LoVo (cell line): ENCODE results near the gene PRRT4.

Experiments used
- DNase-seq: peaks from one replicate; pipeline ENCODE4 v3.0.0-alpha.2; 2016; ENCODE audit warnings: low spot score

PRRT4 gene

DNA sequence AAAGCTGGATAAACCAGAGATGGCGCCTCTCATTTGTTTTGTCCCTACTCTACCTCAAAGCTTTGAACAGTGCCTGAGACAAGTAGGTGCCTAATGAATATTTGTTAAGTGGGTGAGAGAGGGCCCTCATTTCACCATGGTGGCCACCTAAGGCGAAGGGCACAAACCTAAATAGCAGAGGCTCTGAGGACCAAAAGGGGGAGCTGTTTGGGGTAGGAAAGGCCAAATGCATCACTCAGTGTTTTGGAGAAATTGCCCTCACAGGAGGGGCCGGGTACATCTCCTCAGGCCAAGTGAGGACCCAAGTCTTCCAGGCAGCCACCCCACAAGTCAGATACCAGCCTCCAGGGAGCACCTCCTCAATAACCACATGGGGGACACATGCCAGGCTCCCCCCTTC lies 34.3 kb upstream of the PRRT4 start:
- no peak for DNase-seq

GRCh38 chr7:128394904-128395496 lies 33.5 kb upstream of the PRRT4 start:
- DNase-seq = no peak

DNA sequence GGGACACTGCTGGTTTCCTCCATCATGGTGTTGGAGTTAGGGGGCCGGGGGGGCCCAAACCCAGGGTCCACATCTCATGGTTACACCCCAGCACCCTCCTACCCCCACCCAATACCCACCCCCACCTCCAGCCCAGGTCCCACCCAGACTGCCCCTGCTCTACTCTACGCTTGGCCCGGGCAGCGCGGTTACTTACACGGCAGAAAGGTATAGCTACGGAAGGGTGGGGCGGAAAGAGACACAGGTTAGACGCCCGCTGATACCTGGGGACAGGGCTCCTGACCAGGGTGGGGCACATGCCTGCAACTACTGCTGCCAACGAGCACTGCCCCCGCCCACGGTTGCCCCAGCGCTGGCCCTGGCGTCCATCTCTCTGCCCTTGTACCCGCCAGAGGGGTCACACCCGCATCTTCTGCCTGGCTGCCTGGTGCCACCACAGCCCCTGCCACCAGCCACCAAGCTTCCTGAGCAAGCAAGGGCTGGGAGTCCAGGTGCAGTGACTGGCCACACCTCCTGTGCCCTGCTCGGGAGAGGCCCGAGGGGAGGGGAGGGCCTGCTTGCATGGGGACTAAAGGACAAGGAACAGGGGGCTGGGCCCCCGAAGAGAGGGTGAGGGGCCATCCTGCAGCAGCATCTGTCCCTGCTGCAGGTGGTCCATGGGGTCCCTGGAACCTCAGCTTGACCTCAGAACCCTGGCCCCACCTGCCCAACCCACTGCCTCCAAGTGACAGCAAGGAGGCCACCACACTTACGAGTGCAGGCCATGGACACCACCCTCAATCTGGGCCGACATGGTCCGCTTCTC lies 32.2 kb upstream of the PRRT4 start:
- DNase-seq = no peak

GRCh38 chr7:128392446-128393327 lies 31.2 kb upstream of the PRRT4 start:
- no peak for DNase-seq

- DNase-seq = no peak
These were observed 30.3 kb upstream of the PRRT4 start for GRCh38 chr7:128391805-128392204.

DNA sequence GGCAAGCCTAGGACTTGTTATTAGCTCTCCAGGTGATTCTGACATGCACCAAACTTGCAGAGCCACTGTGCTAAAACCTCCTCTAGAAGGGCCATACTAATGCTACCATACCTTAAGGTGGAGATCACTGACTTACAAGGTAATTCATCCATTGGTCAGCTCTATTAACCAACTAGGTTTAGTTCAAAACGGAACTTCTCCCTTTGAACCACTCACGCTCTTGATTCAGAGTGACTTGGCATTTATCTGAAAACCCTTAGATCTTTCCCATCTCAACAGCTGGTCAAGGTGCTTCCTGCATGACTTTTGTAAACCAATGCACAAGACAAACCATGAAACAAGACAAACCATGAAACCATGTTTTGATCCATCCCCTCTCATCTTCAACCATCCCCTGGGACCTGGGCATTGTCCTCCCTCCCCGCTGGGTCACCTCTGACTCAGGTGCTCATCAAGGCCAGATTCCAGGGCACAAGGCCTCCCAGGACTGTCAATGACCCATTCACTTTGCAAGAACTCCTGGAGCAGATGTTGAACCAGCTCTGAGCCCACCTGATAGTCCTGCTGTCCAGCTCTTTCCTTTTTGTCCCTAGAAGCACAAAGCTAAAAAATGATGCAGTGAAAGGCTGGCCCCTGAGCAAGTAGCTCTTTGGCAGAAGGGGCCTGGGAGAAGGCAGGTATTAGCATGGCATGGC lies 29.5 kb upstream of the PRRT4 start:
- no peak for DNase-seq

DNA sequence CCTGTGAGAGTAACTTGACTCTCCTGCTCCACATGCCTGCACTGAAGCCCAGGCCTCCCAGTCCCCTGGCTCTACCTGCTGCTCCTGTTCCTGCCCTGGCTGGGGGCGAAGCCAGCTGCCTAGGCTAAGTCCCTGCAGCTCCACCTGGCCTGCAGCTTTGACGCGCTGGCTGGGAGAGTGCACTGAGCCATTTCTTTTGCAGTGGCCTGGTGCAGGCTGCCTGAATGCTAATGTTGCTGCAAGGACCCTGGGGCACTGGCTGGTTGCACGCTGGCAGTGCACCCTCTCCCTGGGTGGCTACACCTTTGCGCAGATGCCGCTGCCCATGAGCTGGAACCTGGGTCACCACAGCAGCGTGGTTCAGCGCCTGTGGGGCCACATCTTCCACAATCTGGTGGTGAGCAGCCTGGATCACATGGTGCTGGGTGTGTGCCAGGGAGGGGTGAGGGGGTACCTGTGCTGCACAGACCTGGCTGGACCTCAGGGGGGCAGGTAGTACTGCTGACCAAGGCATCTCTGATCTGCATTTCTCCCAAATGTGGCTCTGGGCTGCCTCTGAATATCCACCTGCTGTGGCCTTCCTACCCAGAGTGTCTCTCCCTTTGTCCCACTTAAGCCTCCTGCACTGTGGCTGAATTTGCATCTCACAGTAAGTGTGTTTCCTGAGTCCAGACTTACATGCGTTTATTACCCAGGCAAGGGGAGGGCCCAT lies 28.3 kb upstream of the PRRT4 start:
- no peak for DNase-seq

GRCh38 chr7:128389085-128389617 lies 27.7 kb upstream of the PRRT4 start:
- DNase-seq = no peak

DNA sequence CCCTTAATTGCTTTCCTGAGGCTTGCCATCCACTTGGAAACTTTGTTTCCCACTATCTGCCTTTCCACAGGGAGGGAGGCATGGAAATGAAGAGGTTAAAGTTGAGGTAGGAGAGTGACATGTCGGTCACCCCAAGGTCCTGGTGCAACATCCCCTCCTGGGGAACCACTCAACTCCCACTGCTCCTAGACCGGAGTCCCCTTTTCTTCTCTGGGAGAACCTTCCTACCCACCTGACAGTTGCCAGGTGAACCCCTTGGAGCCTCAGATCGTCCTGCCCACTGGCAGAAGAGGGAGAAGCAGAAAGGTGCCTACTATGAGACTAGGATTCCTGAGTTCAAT lies 26.6 kb upstream of the PRRT4 start:
- DNase-seq = no peak

GRCh38 chr7:128387216-128388144 lies 26.0 kb upstream of the PRRT4 start:
- peak; percentile 71 for DNase-seq

DNA sequence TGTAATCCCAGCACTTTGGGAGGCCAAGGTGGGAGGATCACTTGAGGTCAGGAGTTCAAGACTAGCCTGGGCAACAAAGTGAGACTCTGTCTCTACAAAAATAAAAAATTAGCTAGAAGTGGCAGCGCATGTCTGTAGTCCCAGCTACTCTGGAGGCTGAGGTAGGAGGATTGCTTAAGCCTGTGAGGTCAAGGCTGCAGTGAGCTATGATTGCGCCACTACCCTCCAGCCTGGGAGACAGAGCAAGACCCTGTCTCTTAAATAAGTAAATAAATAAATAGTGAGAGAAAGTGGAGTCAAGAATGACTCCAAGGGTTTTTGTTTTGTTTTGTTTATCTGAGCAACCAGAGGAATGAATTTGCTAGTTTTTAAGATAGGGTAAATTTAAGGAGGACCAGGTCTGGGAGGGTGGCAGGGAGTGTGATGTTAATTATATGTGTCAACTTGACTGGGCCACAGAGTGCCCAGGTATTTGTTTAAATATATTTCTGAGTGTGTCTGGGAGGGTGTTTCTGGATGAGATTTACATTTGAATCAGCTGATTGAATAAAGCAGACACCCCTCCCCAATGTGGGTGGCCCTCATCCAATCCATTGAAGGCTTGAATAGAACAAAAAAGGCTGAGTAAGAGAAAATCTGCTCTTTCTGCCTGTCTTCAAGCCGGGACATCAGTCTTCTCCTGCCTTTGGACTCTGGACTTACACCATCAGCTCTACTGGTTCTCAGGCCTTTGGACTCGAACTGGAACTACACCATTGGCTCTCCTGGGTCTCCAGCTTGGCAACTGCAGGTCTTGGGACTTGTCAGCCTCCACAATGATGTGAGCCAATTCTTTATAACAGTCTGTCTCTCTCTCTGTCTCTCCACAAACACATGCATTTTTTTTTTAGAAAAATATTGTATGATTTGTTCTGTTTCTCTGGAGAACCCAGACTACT lies 24.8 kb upstream of the PRRT4 start:
- DNase-seq = no peak

- DNase-seq = no peak
These were observed 23.2 kb upstream of the PRRT4 start for GRCh38 chr7:128384726-128385125.

DNA sequence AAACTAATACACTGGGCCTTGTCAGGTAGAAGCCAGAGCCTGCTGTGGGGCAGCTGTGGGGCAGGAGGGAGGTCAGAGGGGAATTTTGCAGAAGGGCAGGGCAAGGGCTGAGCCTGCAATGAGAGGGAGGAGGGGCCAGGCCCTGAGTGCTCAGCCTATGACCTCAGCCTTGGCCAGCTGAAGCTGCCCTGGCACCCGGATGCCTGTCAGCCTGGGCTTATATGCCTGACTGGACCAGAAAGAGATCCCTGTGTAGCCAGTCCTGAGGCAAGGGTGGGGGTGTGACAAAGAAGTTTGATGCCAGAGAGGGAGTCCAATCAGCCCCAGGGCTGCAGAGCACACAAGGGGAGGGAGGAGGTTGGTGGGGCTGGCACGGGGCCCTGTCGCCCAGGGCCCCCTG lies 22.3 kb upstream of the PRRT4 start:
- no peak for DNase-seq

- DNase-seq = no peak
These were observed 19.8 kb upstream of the PRRT4 start for GRCh38 chr7:128381161-128381821.

- DNase-seq = no peak
These were observed 19.1 kb upstream of the PRRT4 start for GRCh38 chr7:128380483-128381106.

GRCh38 chr7:128379900-128380479 lies 18.5 kb upstream of the PRRT4 start:
- DNase-seq = no peak

- no peak for DNase-seq
These were observed 17.1 kb upstream of the PRRT4 start for GRCh38 chr7:128378637-128379036.

GRCh38 chr7:128376077-128376476 lies 14.6 kb upstream of the PRRT4 start:
- DNase-seq = no peak
